Embryonic facial prominence (tissue), 1 donor: ENCODE results near the gene ANKFY1.

Experiments used
- DNase-seq: peaks from one replicate; pipeline ENCODE4 v3.0.0-alpha.2; 2016; ENCODE audit errors: extremely low spot score

The ANKFY1 gene

DNA sequence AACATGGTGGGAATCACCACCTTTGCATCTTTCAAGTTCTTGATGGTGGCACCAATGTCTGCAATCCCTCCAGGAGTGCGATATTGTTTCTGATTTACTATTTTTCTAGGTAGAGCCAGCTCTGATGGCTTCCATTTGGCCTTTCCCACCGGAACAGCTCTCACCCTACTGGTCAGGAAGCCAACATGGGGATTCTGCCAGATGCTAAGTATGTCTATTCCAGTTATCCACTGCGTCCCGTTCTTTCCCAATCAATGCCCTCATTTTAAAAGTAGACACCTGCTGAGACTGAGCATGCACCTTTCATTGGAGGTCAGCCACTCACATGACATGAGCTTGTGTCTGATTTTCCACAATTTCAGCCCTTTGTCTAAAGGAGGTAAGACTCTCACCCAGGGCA lies 144.5 kb downstream of the ANKFY1 start:
- no peak for DNase-seq

DNA sequence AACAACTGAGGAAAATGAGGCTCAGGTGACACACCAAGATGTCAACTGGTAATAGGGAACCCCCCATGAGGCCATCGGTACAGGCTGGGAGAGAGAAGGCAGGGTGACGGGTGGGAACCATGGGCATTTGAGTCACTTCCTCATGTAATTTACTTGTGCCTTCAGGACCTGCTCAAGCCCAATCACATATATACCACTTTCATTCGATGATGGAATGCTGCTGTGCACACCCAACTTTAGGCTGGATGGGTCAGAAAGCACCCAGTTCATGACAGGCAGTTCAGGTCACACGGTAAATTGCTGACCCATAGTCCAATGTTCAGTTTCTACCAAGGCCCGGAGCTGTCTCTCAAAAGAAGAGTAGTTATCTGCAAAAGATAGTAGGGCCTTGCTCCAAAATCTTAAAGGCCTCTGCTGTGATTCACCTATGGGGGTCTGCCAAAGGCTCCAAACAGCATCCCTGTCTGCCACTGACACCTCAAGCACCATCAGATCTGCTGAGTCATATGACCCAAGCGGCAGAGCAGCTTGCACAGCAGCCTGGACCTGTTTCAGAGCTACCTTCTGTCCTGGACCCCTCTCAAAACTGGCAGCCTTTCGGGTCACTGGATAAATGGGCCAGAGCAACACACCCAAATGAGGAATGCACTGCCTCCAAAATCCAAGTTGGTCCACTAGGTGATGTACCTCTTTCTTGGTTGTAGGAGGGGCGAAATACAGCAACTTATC lies 145.6 kb downstream of the ANKFY1 start:
- no peak for DNase-seq

DNA sequence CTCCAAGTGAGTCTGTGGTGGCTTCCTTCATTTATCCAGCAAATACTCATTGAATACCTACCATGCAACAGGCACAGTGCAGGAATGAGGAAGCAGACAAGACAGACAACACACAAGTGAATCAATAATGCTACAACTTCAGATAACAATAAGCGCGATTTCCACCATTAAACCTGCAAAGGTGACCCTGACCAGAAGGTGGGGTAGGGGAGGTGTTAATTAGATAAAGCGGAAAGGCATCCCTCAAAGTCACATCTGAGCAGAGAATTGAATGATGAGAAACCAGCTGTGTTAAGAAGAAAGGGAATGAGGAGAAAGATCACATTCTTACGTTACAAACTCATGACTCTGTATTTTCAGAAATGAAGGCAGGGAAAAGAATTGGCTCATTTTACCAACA lies 147.3 kb downstream of the ANKFY1 start:
- DNase-seq, result no peak
